Stomach (tissue), 4 donors: ENCODE results near the gene SPRING1.

Experiments used
- CTCF ChIP-seq, 7 experiments: fragments of 450-650 bp in 4 of 7; fragments of 200-600 bp in 3 of 7; sonication (generic) in 3 of 7; IDR thresholded peaks; one replicate each; pipeline ENCODE4 v1.5.1; 2016 to 2019; ENCODE audit warnings: antibody characterized with exemption in 7 of 7, control low read depth in 2 of 7, mild to moderate bottlenecking in 1 of 7
- POLR2AphosphoS5 ChIP-seq, 3 donors: sonication (generic); formaldehyde crosslinking; IDR thresholded peaks; one replicate each; pipeline ENCODE4 v1.6.1; 2016; ENCODE audit warnings: antibody characterized with exemption in 3 of 3

DNA sequence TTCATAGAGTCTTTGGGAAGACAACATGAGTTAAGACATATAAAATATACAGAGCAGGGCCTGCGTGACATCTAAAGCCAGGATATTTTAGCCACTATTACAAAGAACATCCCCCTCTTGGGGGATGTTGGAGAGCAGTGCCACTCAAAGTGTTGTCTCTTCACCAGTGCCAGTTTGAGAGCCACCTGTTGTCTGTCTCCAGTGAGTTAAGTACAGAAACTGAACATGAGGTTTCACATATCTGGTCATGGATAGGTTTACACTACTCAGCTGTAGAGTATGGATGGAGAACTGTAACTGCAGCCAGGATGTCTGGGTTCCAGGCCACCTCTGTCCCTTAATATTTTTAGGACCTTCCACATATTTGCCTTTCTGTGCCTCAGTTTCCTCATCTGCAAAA is 39.4 kb upstream of the SPRING1 start:
- TF ChIP-seq POLR2AphosphoS5 (IDR thresholded peaks at IDR 0.05) (no peak), CTCF (IDR thresholded peaks at IDR 0.05) (no peak)
